Endodermal cell (in vitro differentiated cells): Measurements from ENCODE around the gene CA14. TPM values are rescaled to one million over a fixed set of nuclear protein-coding genes. Genes with fewer than 3 reads are reported as not detected.
"Not testable (repeated sequence)": the region's sequence is repeated elsewhere in the genome, so short reads cannot be mapped to it uniquely, and the experiment has no call there.

Experiments
- DNase-seq: peaks from one replicate; pipeline ENCODE4 v3.0.0-alpha.2; 2017
- H3K27ac ChIP-seq: 2 replicates; pipeline ENCODE4 v1.5.1; 2013; ENCODE audit warnings: mild to moderate bottlenecking, low read depth, low read length, moderate library complexity
- H3K27me3 ChIP-seq: 2 replicates; pipeline ENCODE4 v1.6.1; 2013; ENCODE audit warnings: mild to moderate bottlenecking, low read length, moderate library complexity; ENCODE audit not compliant: insufficient read depth, control insufficient read depth, poor library complexity, severe bottlenecking
- H3K36me3 ChIP-seq: 2 replicates; pipeline ENCODE4 v1.7.0; 2013; ENCODE audit warnings: mild to moderate bottlenecking, low read length, moderate library complexity; ENCODE audit not compliant: control insufficient read depth, insufficient read depth
- H3K4me1 ChIP-seq: one replicate; pipeline ENCODE4 v1.7.0; 2013; ENCODE audit warnings: low read length; ENCODE audit not compliant: control insufficient read depth, insufficient read depth
- H3K4me3 ChIP-seq: 2 replicates; pipeline ENCODE4 v1.5.1; 2013; ENCODE audit warnings: mild to moderate bottlenecking, low read length, moderate library complexity
- H3K9ac ChIP-seq: 2 replicates; pipeline ENCODE4 v1.6.1; 2013; ENCODE audit warnings: mild to moderate bottlenecking, low read length, moderate library complexity; ENCODE audit not compliant: poor library complexity, severe bottlenecking; ENCODE audit errors: extremely low read depth
- H3K9me3 ChIP-seq: 2 replicates; pipeline ENCODE4 v1.6.1; 2013; ENCODE audit warnings: mild to moderate bottlenecking, low read length, moderate library complexity; ENCODE audit not compliant: control insufficient read depth
- H3K27ac Mint-ChIP-seq: 2 replicates; pipeline ENCODE4 v1.8.0; 2020; ENCODE audit warnings: mixed read lengths
- H3K27me3 Mint-ChIP-seq: 2 replicates; pipeline ENCODE4 v1.8.0; 2021; ENCODE audit warnings: mild to moderate bottlenecking, mixed read lengths; ENCODE audit not compliant: insufficient read depth
- H3K36me3 Mint-ChIP-seq: 2 replicates; pipeline ENCODE4 v1.8.0; 2020; ENCODE audit warnings: low read depth, mixed read lengths
- H3K4me1 Mint-ChIP-seq: 2 replicates; pipeline ENCODE4 v1.8.0; 2020; ENCODE audit warnings: mixed read lengths
- H3K4me3 Mint-ChIP-seq: 2 replicates; pipeline ENCODE4 v1.8.0; 2020; ENCODE audit warnings: mild to moderate bottlenecking, moderate library complexity, mixed read lengths
- H3K9me3 Mint-ChIP-seq: 2 replicates; pipeline ENCODE4 v1.8.0; 2020; ENCODE audit warnings: mild to moderate bottlenecking, mixed read lengths
- CTCF ChIP-seq: fragments of 200-600 bp; sonication (generic); conservative IDR thresholded peaks from 2 replicates; pipeline ENCODE4 v1.5.0; 2021; ENCODE audit warnings: antibody characterized with exemption, mild to moderate bottlenecking
- WGBS, 2 experiments: methylation state at CpG; one replicate each; pipeline versions ENCODE4 v1.1.5 to v1.1.7; 2013; ENCODE audit warnings: missing lambda C conversion rate in 2 of 2, mixed read lengths in 1 of 2; ENCODE audit not compliant: insufficient coverage in 1 of 2, insufficient read length in 1 of 2; 5-methylcytosine and 5-hydroxymethylcytosine counted together
- total RNA-seq, 2 donors: library from RNA; stranded (reverse); fragmentation: NEBNext Ultra II Directional in 1 of 2; extraction: Animal tissue kit (Norgen Biotek cat#: 25700) in 1 of 2; gene quantifications; 2 replicates in 1 of 2; 3 replicates in 1 of 2; pipeline ENCODE4 v1.2.1, GENCODE V29; 2021

The CA14 gene
- total RNA-seq, 2 donors from 2014 or later = 53.3 to 54.0 TPM

GRCh38 chr1:150225546-150225945, 32.0 kb upstream of the CA14 start:
- H3K27ac Mint-ChIP-seq = no peak overlapping the region
- Histone ChIP-seq H3K9ac (no peak overlapping the region), H3K27ac (no peak overlapping the region), H3K4me1 (no peaks in the 10 kb centered on the region), H3K27me3 (no peaks in the 10 kb centered on the region), H3K4me3 (no peak overlapping the region), H3K9me3 (no peaks in the 10 kb centered on the region), H3K36me3 (peaks cover 76% of the 10 kb centered on the region)
- H3K27me3 Mint-ChIP-seq = no peaks in the 10 kb centered on the region
- TF ChIP-seq CTCF = no peak
- H3K4me3 Mint-ChIP-seq = no peak overlapping the region
- no peak for DNase-seq
- H3K4me1 Mint-ChIP-seq = no peaks in the 10 kb centered on the region
- 100% methylated on average over 1 of the region's 1 CpG; no CpG with 5 or more reads in 1 of the 2 experiments for WGBS, 2 experiments
- peaks cover 62% of the 10 kb centered on the region for H3K36me3 Mint-ChIP-seq
- H3K9me3 Mint-ChIP-seq = no peaks in the 10 kb centered on the region

- H3K4me3 Mint-ChIP-seq = no peak overlapping the region
These were observed 31.1 kb upstream of the CA14 start for GRCh38 chr1:150226486-150226885.

GRCh38 chr1:150227228-150227627, 30.3 kb upstream of the CA14 start:
- H3K36me3 Mint-ChIP-seq = peaks cover 71% of the 10 kb centered on the region
- no peak overlapping the region for H3K9ac ChIP-seq
- H3K4me1 Mint-ChIP-seq = no peaks in the 10 kb centered on the region
- H3K9me3 Mint-ChIP-seq = no peaks in the 10 kb centered on the region
- H3K4me3 ChIP-seq = no peak overlapping the region
- peaks cover 83% of the 10 kb centered on the region for H3K36me3 ChIP-seq
- DNase-seq = no peak
- no peaks in the 10 kb centered on the region for H3K27me3 ChIP-seq
- no peak for TF ChIP-seq CTCF
- H3K4me3 Mint-ChIP-seq = no peak overlapping the region
- no peaks in the 10 kb centered on the region for H3K27me3 Mint-ChIP-seq
- no peak overlapping the region for H3K27ac ChIP-seq
- no peaks in the 10 kb centered on the region for H3K4me1 ChIP-seq
- no peaks in the 10 kb centered on the region for H3K9me3 ChIP-seq
- H3K27ac Mint-ChIP-seq = no peak overlapping the region

More at GRCh38 chr1:150226486-150226885, 31.1 kb upstream of the CA14 start:
- H3K9me3 ChIP-seq = no peaks in the 10 kb centered on the region
- no peak overlapping the region for H3K9ac ChIP-seq
- no peak overlapping the region for H3K4me3 ChIP-seq
- no peaks in the 10 kb centered on the region for H3K4me1 Mint-ChIP-seq
- WGBS, 2 experiments = 94% methylated on average over 1 of the region's 2 CpGs; no CpG with 5 or more reads in 1 of the 2 experiments
- H3K27ac ChIP-seq = no peak overlapping the region
- peak; percentile 0 for DNase-seq
- peaks cover 67% of the 10 kb centered on the region for H3K36me3 Mint-ChIP-seq
- peaks cover 82% of the 10 kb centered on the region for H3K36me3 ChIP-seq
- no peaks in the 10 kb centered on the region for H3K4me1 ChIP-seq
- H3K27ac Mint-ChIP-seq = no peak overlapping the region
- H3K27me3 ChIP-seq = no peaks in the 10 kb centered on the region
- no peaks in the 10 kb centered on the region for H3K9me3 Mint-ChIP-seq
- no peak for TF ChIP-seq CTCF
- H3K27me3 Mint-ChIP-seq = no peaks in the 10 kb centered on the region

GRCh38 chr1:150228246-150228645, 29.3 kb upstream of the CA14 start:
- 97% methylated on average over 10 of the region's 10 CpGs; no CpG with 5 or more reads in 1 of the 2 experiments for WGBS, 2 experiments
- H3K27me3 ChIP-seq, H3K4me1 Mint-ChIP-seq, H3K4me1 ChIP-seq, H3K9me3 Mint-ChIP-seq, H3K4me3 Mint-ChIP-seq, H3K9ac ChIP-seq, H3K27me3 Mint-ChIP-seq, H3K27ac Mint-ChIP-seq, H3K27ac ChIP-seq, H3K4me3 ChIP-seq, H3K9me3 ChIP-seq: not testable (repeated sequence)
- DNase-seq = peak; percentile 1
- peaks cover 77% of the 10 kb centered on the region for H3K36me3 ChIP-seq
- H3K36me3 Mint-ChIP-seq = peaks cover 68% of the 10 kb centered on the region

- H3K27me3 Mint-ChIP-seq, H3K9me3 Mint-ChIP-seq, H3K27me3 ChIP-seq, H3K27ac Mint-ChIP-seq, H3K9ac ChIP-seq, H3K9me3 ChIP-seq, H3K4me1 ChIP-seq, H3K4me3 Mint-ChIP-seq, H3K27ac ChIP-seq: not testable (repeated sequence)
- Mint-ChIP-seq H3K36me3 (peaks cover 30% of the 10 kb centered on the region), H3K4me1 (peaks cover 15% of the 10 kb centered on the region)
- 93 to 98% methylated on average over 5 to 10 of the region's 10 CpGs for WGBS, 2 experiments
- H3K36me3 ChIP-seq = peaks cover 35% of the 10 kb centered on the region
- H3K4me3 ChIP-seq = peak overlapping the region; percentile 89
- peak; percentile 27 for DNase-seq
These were observed 24.7 kb upstream of the CA14 start for GRCh38 chr1:150232921-150233320.
